Measurements from ENCODE around the gene DES.

- no peak for TF ChIP-seq TAF1 (CRISPR knock-in tag; IDR thresholded peaks at IDR 0.05)
- no peak for TF ChIP-seq RAD21 (CRISPR knock-in tag; IDR thresholded peaks at IDR 0.05)
- TF ChIP-seq ZKSCAN8 (CRISPR knock-in tag; IDR thresholded peaks at IDR 0.05; ENCODE audit: borderline replicate concordance) = no peak
- TF ChIP-seq ZNF451 (CRISPR knock-in tag; IDR thresholded peaks at IDR 0.05) = no peak
These were observed 17.5 kb downstream of the DES start for GRCh38 chr2:219435701-219436100.

Data from HepG2 (cell line).